Esophagus muscularis mucosa (tissue), 4 donors: ENCODE results near the gene MAD2L2.

Experiments used
- EP300 ChIP-seq: sonication (generic); formaldehyde crosslinking; IDR thresholded peaks from one replicate; pipeline ENCODE4 v1.6.1; 2017; ENCODE audit warnings: antibody characterized with exemption
- POLR2AphosphoS5 ChIP-seq, 2 donors: sonication (generic); formaldehyde crosslinking; IDR thresholded peaks; one replicate each; pipeline ENCODE4 v1.6.1; 2017; ENCODE audit warnings: antibody characterized with exemption in 2 of 2
- TF ChIP-seq, protein P1 (sequence below), 3 experiments: fragments of 200-600 bp in 2 of 3; fragments of 450-650 bp in 1 of 3; sonication (generic) in 2 of 3; IDR thresholded peaks; one replicate each; pipeline ENCODE4 v1.5.1; 2017 to 2019; ENCODE audit warnings: antibody characterized with exemption in 3 of 3, mild to moderate bottlenecking in 2 of 3, moderate library complexity in 1 of 3

GRCh38 chr1:11730429-11730891, 49.5 kb upstream of the MAD2L2 start:
- TF ChIP-seq, protein P1, sequence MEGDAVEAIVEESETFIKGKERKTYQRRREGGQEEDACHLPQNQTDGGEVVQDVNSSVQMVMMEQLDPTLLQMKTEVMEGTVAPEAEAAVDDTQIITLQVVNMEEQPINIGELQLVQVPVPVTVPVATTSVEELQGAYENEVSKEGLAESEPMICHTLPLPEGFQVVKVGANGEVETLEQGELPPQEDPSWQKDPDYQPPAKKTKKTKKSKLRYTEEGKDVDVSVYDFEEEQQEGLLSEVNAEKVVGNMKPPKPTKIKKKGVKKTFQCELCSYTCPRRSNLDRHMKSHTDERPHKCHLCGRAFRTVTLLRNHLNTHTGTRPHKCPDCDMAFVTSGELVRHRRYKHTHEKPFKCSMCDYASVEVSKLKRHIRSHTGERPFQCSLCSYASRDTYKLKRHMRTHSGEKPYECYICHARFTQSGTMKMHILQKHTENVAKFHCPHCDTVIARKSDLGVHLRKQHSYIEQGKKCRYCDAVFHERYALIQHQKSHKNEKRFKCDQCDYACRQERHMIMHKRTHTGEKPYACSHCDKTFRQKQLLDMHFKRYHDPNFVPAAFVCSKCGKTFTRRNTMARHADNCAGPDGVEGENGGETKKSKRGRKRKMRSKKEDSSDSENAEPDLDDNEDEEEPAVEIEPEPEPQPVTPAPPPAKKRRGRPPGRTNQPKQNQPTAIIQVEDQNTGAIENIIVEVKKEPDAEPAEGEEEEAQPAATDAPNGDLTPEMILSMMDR (IDR thresholded peaks at IDR 0.05), result no peak
- TF ChIP-seq EP300 (no peak), POLR2AphosphoS5 (IDR thresholded peaks at IDR 0.05) (peak; percentile 27 to 33)
